H1 (cell line): ENCODE measurements around the gene ENTREP1. TPM values are rescaled to one million over a fixed set of nuclear protein-coding genes. Genes with fewer than 3 reads are reported as not detected.
A peak's percentile ranks its signal among the peaks of the same experiment; 100 is the strongest.

Experiments
- CTCF ChIA-PET: fragments of 300-600 bp; sonication (Branson Sonifier 250); formaldehyde crosslinking; loops from one replicate; lab custom pipeline; 2021; ENCODE audit not compliant: partially characterized antibody; lab: Charles Lee
- POLR2A ChIA-PET: fragments of 300-600 bp; sonication (Branson Sonifier 250); formaldehyde crosslinking; loops from one replicate; lab custom pipeline; 2021; ENCODE audit warnings: inconsistent platforms; ENCODE audit not compliant: partially characterized antibody; lab: Charles Lee
- DNase-seq, 2 experiments: peaks; one replicate each; pipeline versions ENCODE4 v3.0.0 to v3.0.0-alpha.2; 2010 to 2022; ENCODE audit warnings: low spot score in 2 of 2, low read depth in 1 of 2, mixed read lengths in 1 of 2
- FAIRE-seq: peaks from 2 replicates; lab custom pipeline; 2011; peaks lifted over from hg19 to GRCh38; lab: Jason Lieb, UNC
- H2AFZ ChIP-seq: 2 replicates; pipeline ENCODE4 v1.8.1; 2012; ENCODE audit warnings: low read length, inconsistent platforms
- H2AK5ac ChIP-seq: 2 replicates; pipeline ENCODE4 v1.6.1; 2013; ENCODE audit warnings: low read depth, low read length
- H2BK120ac ChIP-seq: replicated peaks from 2 replicates; pipeline ENCODE3; 2013; ENCODE audit warnings: low read depth, low read length, inconsistent platforms
- H2BK12ac ChIP-seq: 2 replicates; pipeline ENCODE4 v1.6.1; 2013; ENCODE audit warnings: low read depth, low read length
- H2BK15ac ChIP-seq: 2 replicates; pipeline ENCODE4 v1.6.1; 2013; ENCODE audit warnings: low read length
- H2BK20ac ChIP-seq: 2 replicates; pipeline ENCODE4 v1.6.1; 2013; ENCODE audit warnings: low read length
- H2BK5ac ChIP-seq: 2 replicates; pipeline ENCODE4 v1.6.1; 2013; ENCODE audit warnings: low read depth, low read length
- H3K14ac ChIP-seq: 2 replicates; pipeline ENCODE4 v1.6.1; 2013; ENCODE audit warnings: inconsistent platforms; ENCODE audit not compliant: insufficient read length
- H3K18ac ChIP-seq: 2 replicates; pipeline ENCODE4 v1.6.1; 2013; ENCODE audit warnings: low read length; ENCODE audit errors: extremely low read depth
- H3K23ac ChIP-seq: 2 replicates; pipeline ENCODE4 v1.6.1; 2013; ENCODE audit warnings: inconsistent platforms; ENCODE audit not compliant: insufficient read length
- H3K23me2 ChIP-seq: 2 replicates; pipeline ENCODE4 v1.6.1; 2013; ENCODE audit warnings: low read depth, low read length
- H3K27ac ChIP-seq: 2 replicates; pipeline ENCODE4 v1.6.1; 2011; ENCODE audit warnings: low read depth, low read length, inconsistent platforms
- H3K27me3 ChIP-seq, 4 experiments: replicated peaks in 1 of 4; 1 replicate in 1 of 4; 2 replicates in 3 of 4; pipeline versions ENCODE4 v1.6.1 to v1.8.1; 2011 to 2013; ENCODE audit warnings: low read length in 3 of 4, mild to moderate bottlenecking in 3 of 4, inconsistent platforms in 2 of 4, mixed read lengths in 2 of 4, moderate library complexity in 1 of 4; ENCODE audit not compliant: control insufficient read depth in 3 of 4, insufficient read depth in 3 of 4; ENCODE audit errors: extremely low read depth in 1 of 4
- H3K36me3 ChIP-seq, 4 experiments: 2 replicates each; pipeline versions ENCODE4 v1.6.1 to v1.8.1; 2011 to 2013; ENCODE audit warnings: mild to moderate bottlenecking in 4 of 4, low read length in 3 of 4, moderate library complexity in 2 of 4, control low read depth in 1 of 4, inconsistent platforms in 1 of 4; ENCODE audit not compliant: insufficient read depth in 4 of 4, control insufficient read depth in 2 of 4
- H3K4ac ChIP-seq: replicated peaks from 2 replicates; pipeline ENCODE3; 2013; ENCODE audit warnings: low read length, low read depth, mixed read lengths, inconsistent platforms; ENCODE audit not compliant: insufficient read length
- H3K4me1 ChIP-seq, 4 experiments: replicated peaks in 1 of 4; 1 replicate in 1 of 4; 2 replicates in 3 of 4; pipeline versions ENCODE4 v1.6.1 to v1.8.1; 2011 to 2013; ENCODE audit warnings: low read length in 3 of 4, inconsistent platforms in 2 of 4, mixed read lengths in 1 of 4; ENCODE audit not compliant: insufficient read depth in 4 of 4, control insufficient read depth in 3 of 4
- H3K4me2 ChIP-seq, 2 experiments: 2 replicates each; pipeline versions ENCODE4 v1.6.1 to v1.8.1; 2011 to 2013; ENCODE audit warnings: low read depth in 2 of 2, low read length in 2 of 2, control low read depth in 1 of 2, inconsistent platforms in 1 of 2, mild to moderate bottlenecking in 1 of 2; ENCODE audit not compliant: insufficient read depth in 1 of 2
- H3K4me3 ChIP-seq, 4 experiments: fragments of 200-600, 300-600 bp in 1 of 4; sonication (generic), shearing (Covaris generic), sonication (Bioruptor Twin) in 1 of 4; 2 replicates each; pipeline versions ENCODE4 v1.5.1 to v1.8.1; 2011 to 2016; ENCODE audit warnings: low read length in 4 of 4, low read depth in 3 of 4, control low read depth in 2 of 4, inconsistent platforms in 2 of 4, mild to moderate bottlenecking in 2 of 4, mixed read lengths in 1 of 4, moderate library complexity in 1 of 4; ENCODE audit not compliant: insufficient read depth in 2 of 4; ENCODE audit errors: extremely low read depth in 1 of 4
- H3K56ac ChIP-seq: replicated peaks from 2 replicates; pipeline ENCODE3; 2013; ENCODE audit warnings: low read depth, mild to moderate bottlenecking, mixed read lengths, low read length, inconsistent platforms; ENCODE audit not compliant: insufficient read length
- H3K79me1 ChIP-seq: 2 replicates; pipeline ENCODE4 v1.6.1; 2013; ENCODE audit warnings: low read depth, low read length, control low read depth
- H3K79me2 ChIP-seq, 2 experiments: 2 replicates each; pipeline versions ENCODE4 v1.6.1 to v1.8.1; 2012 to 2013; ENCODE audit warnings: low read length in 2 of 2, mild to moderate bottlenecking in 2 of 2, inconsistent platforms in 1 of 2; ENCODE audit not compliant: insufficient read depth in 2 of 2, control insufficient read depth in 1 of 2
- H3K9ac ChIP-seq, 4 experiments: replicated peaks in 1 of 4; 1 replicate in 1 of 4; 2 replicates in 3 of 4; pipeline versions ENCODE4 v1.6.1 to v1.8.1; 2011 to 2013; ENCODE audit warnings: low read depth in 3 of 4, low read length in 3 of 4, control low read depth in 2 of 4, mild to moderate bottlenecking in 2 of 4, moderate library complexity in 2 of 4, inconsistent platforms in 1 of 4; ENCODE audit errors: extremely low read depth in 1 of 4
- H3K9me3 ChIP-seq, 2 experiments: 2 replicates each; pipeline versions ENCODE4 v1.6.1 to v1.8.1; 2012 to 2013; ENCODE audit warnings: mild to moderate bottlenecking in 2 of 2, moderate library complexity in 2 of 2, control low read depth in 1 of 2, inconsistent platforms in 1 of 2, low read depth in 1 of 2, low read length in 1 of 2, mixed read lengths in 1 of 2; ENCODE audit not compliant: insufficient read depth in 2 of 2
- H4K20me1 ChIP-seq, 2 experiments: replicated peaks in 1 of 2; 2 replicates each; pipeline versions ENCODE3 to v1.8.1; 2011 to 2013; ENCODE audit warnings: inconsistent platforms in 2 of 2, low read length in 2 of 2, mild to moderate bottlenecking in 1 of 2; ENCODE audit not compliant: insufficient read depth in 2 of 2, control insufficient read depth in 1 of 2
- H4K5ac ChIP-seq: 2 replicates; pipeline ENCODE4 v1.6.1; 2013; ENCODE audit warnings: low read length, low read depth, mixed read lengths, inconsistent platforms; ENCODE audit not compliant: insufficient read length
- H4K8ac ChIP-seq: 2 replicates; pipeline ENCODE4 v1.8.0; 2013; ENCODE audit warnings: mild to moderate bottlenecking, moderate library complexity, low read length, inconsistent platforms; ENCODE audit not compliant: insufficient read depth; ENCODE audit errors: extremely low read depth
- H4K91ac ChIP-seq: replicated peaks from 2 replicates; pipeline ENCODE3; 2013; ENCODE audit warnings: low read length, mixed read lengths, inconsistent platforms; ENCODE audit not compliant: insufficient read length
- EZH2 ChIP-seq: fragments of 200-600 bp; sonication (generic); IDR thresholded peaks from 2 replicates; pipeline ENCODE4 v1.7.1; 2012; ENCODE audit warnings: low read depth, mild to moderate bottlenecking, moderate library complexity, low read length, inconsistent platforms; ENCODE audit not compliant: severe bottlenecking
- JUND ChIP-seq: IDR thresholded peaks from 2 replicates; pipeline ENCODE4 v1.6.1; 2011; ENCODE audit warnings: mild to moderate bottlenecking, improper control_type of control experiment, low read length
- TBP ChIP-seq: IDR thresholded peaks from 2 replicates; pipeline ENCODE4 v1.6.1; 2011; ENCODE audit warnings: low read depth, low read length, improper control_type of control experiment
- WGBS, 2 experiments: shearing (Covaris generic) in 1 of 2; methylation state at CpG; one replicate each; pipeline versions ENCODE4 v1.1.6 to v1.1.7; 2013 to 2015; ENCODE audit warnings: low lambda C conversion rate in 2 of 2, mixed read lengths in 2 of 2, inconsistent platforms in 1 of 2, low coverage in 1 of 2, missing lambda C conversion rate in 1 of 2; ENCODE audit not compliant: insufficient replicate concordance in 2 of 2, insufficient coverage in 1 of 2, insufficient read length in 1 of 2; ENCODE audit errors: extremely low coverage in 1 of 2, missing lambda C conversion rate in 1 of 2; 5-methylcytosine and 5-hydroxymethylcytosine counted together
- polyA plus RNA-seq, 7 experiments: library from polyadenylated mRNA; depleted of rRNA in 3 of 7; stranded (reverse) in 5 of 7; unstranded in 2 of 7; fragments of >200 nt in 5 of 7; fragments of 200-250 nt in 2 of 7; gene quantifications; 1 replicate in 5 of 7; 2 replicates in 1 of 7; 4 replicates in 1 of 7; pipeline versions ENCODE4 v1.2.1 to v1.2.3, GENCODE V29; 2011 to 2013; ENCODE audit warnings: missing spikeins in 2 of 7, mixed read lengths in 2 of 7
- total RNA-seq: library from RNA; stranded (reverse); fragmentation: NEBNext Ultra II Directional; extraction: Animal tissue kit (Norgen Biotek cat#: 25700); gene quantifications from 2 replicates; pipeline ENCODE4 v1.2.1, GENCODE V29; 2021

ENTREP1 gene
- total and polyA plus RNA-seq, 2 of the 8 experiments (the other 6 are each of a cell fraction or from before 2014, with no cell fraction given), result 15.3 to 25.0 TPM

DNA sequence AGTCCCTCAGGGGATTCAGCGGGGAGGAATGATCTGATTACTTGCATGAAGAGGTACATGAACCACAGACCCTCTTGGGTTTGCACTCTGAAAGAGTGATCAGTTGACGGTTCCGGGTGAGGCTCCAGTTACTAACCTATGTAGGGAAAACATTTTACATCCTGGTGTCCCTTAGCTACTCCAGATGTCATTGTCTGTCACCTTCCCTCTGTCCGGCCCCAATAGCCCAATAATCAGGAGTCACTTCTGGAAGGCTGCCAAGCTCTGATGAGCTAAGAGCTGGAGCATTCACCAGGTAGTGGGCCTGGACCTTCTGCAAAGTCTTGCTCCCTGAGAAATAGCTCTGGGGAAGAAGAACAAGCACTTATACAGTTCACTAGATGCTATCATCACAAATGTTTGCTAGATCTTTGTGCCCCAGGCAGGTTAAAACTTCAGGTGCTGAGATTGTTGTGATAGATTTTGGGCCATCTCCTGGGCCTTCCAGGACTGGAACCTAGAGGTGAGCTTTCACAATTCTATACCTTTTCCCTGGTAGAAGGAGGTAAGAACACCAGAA, 64.5 kb downstream of the ENTREP1 start:
- no peak overlapping the region for H3K27ac ChIP-seq

More for the DNA sequence above, 64.5 kb downstream of the ENTREP1 start:
- Histone ChIP-seq H3K9ac (no peak overlapping the region), H2AFZ (no peak overlapping the region), H3K9me3 (no peaks in the 10 kb centered on the region), H2AK5ac (no peak overlapping the region), H3K36me3 (peaks cover 0 to 17% (median 2%) of the 10 kb centered on the region in 4 experiments; a peak in 5 of 8 replicates), H3K4me3 (no peak overlapping the region), H3K18ac (no peak overlapping the region), H4K91ac (no peak overlapping the region), H3K23me2 (no peaks in the 10 kb centered on the region), H2BK20ac (no peak overlapping the region), H3K79me1 (no peaks in the 10 kb centered on the region), H3K79me2 (no peaks in the 10 kb centered on the region), H3K56ac (no peak overlapping the region), H3K23ac (no peak overlapping the region), H4K20me1 (no peaks in the 10 kb centered on the region), H4K8ac (no peak overlapping the region), H2BK15ac (0 out of 2 replicates have a peak overlapping the region, but pooled peaks have one; percentile 37), H2BK12ac (no peak overlapping the region), H4K5ac (no peak overlapping the region), H2BK5ac (no peak overlapping the region), H3K4ac (no peak overlapping the region), H3K27me3 (no peaks in the 10 kb centered on the region), H3K4me1 (peaks cover 0 to 2% (median under 1%) of the 10 kb centered on the region in 4 experiments; a peak in 2 of 7 replicates), H2BK120ac (no peak overlapping the region), H3K14ac (no peak overlapping the region), H3K4me2 (no peak overlapping the region)
- no peak for TF ChIP-seq JUND
- TF ChIP-seq TBP, result no peak
- no peak for TF ChIP-seq EZH2
- ChIA-PET POLR2A (no interaction called here), CTCF (interaction anchor here (0.6 kb wide), 1 partner anchor 80 kb away, joined by 3 read pairs; no protein-coding TSS in a partner anchor)
- FAIRE-seq, result no peak
- WGBS, 2 experiments, result 82% methylated on average over 4 of the region's 4 CpGs; no CpG with 5 or more reads in 1 of the 2 experiments
- no peak for DNase-seq
